K562 (cell line): ENCODE results near the gene KHDC3L. TPM values are rescaled to one million over a fixed set of nuclear protein-coding genes. Genes with fewer than 3 reads are reported as not detected.

Experiments used
- ATAC-seq: fragments of 200-7000 bp; cut with Tn5 transposase; 3 replicates; pipeline ENCODE4 v1.9.1; 2020; ENCODE audit warnings: moderate library complexity
- BruUV-seq: library from RNA; stranded (reverse); fragments of 400-500 nt; replicated peaks from 2 replicates; lab custom pipeline; 2021; lab: Mats Ljungman, UMichigan
- CTCF ChIA-PET: fragments of 300-600 bp; formaldehyde crosslinking; extraction: SDS; loops from one replicate; lab custom pipeline; 2021; ENCODE audit warnings: low intra/inter-chr PET ratio; lab: Yijun Ruan, JAX
- POLR2A ChIA-PET: fragments of 300-600, 350-650 bp; sonication (Branson Sonifier 250); formaldehyde crosslinking; extraction: SDS; loops from one replicate; lab custom pipeline; 2021; ENCODE audit warnings: antibody characterized with exemption, inconsistent platforms; lab: Yijun Ruan, JAX
- DNase-seq, 4 experiments: peaks; one replicate each; pipeline versions ENCODE4 v3.0.0 to v3.0.0-alpha.2; 2011 to 2018; ENCODE audit warnings: low spot score in 3 of 4, mixed read lengths in 3 of 4; ENCODE audit errors: extremely low read depth in 1 of 4
- FAIRE-seq: peaks from 2 replicates; lab custom pipeline; 2011; peaks lifted over from hg19 to GRCh38; lab: Jason Lieb, UNC
- H2AFZ ChIP-seq: 2 replicates; pipeline ENCODE4 v1.6.0; 2011; ENCODE audit warnings: low read depth, low read length, control low read depth, inconsistent platforms
- H3K27ac ChIP-seq: fragments of 200-600 bp; 3 replicates; pipeline ENCODE4 v1.8.0; 2011; ENCODE audit warnings: low read depth, mild to moderate bottlenecking, control low read depth, inconsistent platforms, low read length, moderate library complexity, mixed read lengths; ENCODE audit errors: extremely low read depth
- H3K27me3 ChIP-seq, 2 experiments: fragments of 300-600 bp in 1 of 2; 2 replicates in 1 of 2; 3 replicates in 1 of 2; pipeline versions ENCODE4 v1.6.0 to v1.8.0; 2011; ENCODE audit warnings: inconsistent platforms in 2 of 2, low read length in 2 of 2, mild to moderate bottlenecking in 1 of 2, mixed read lengths in 1 of 2, moderate library complexity in 1 of 2; ENCODE audit not compliant: control insufficient read depth in 2 of 2, insufficient read depth in 2 of 2
- H3K36me3 ChIP-seq: fragments of 300-600 bp; 3 replicates; pipeline ENCODE4 v1.8.0; 2011; ENCODE audit warnings: mild to moderate bottlenecking, low read length, inconsistent platforms; ENCODE audit not compliant: control insufficient read depth, insufficient read depth
- H3K4me1 ChIP-seq, 2 experiments: fragments of 200-600 bp in 1 of 2; replicated peaks in 1 of 2; 2 replicates in 1 of 2; 3 replicates in 1 of 2; pipeline versions ENCODE4 v1.5.1 to v1.8.0; 2011; ENCODE audit warnings: inconsistent platforms in 2 of 2, low read length in 2 of 2, mild to moderate bottlenecking in 1 of 2, mixed read lengths in 1 of 2, moderate library complexity in 1 of 2; ENCODE audit not compliant: control insufficient read depth in 2 of 2, insufficient read depth in 2 of 2
- H3K4me2 ChIP-seq: 2 replicates; pipeline ENCODE4 v1.6.1; 2011; ENCODE audit warnings: low read length, control low read depth, inconsistent platforms, mixed read lengths; ENCODE audit not compliant: insufficient read depth
- H3K4me3 ChIP-seq: fragments of 200-600 bp; sonication (generic), shearing (Covaris generic); 2 replicates; pipeline ENCODE4 v1.5.1; 2016; ENCODE audit warnings: control low read depth, inconsistent platforms
- H3K79me2 ChIP-seq: fragments of 200-600 bp; 3 replicates; pipeline ENCODE4 v1.8.0; 2011; ENCODE audit warnings: low read length, inconsistent platforms; ENCODE audit not compliant: control insufficient read depth, insufficient read depth
- H3K9ac ChIP-seq, 2 experiments: 2 replicates each; pipeline versions ENCODE4 v1.6.0 to v1.6.1; 2011; ENCODE audit warnings: low read depth in 2 of 2, low read length in 2 of 2, control low read depth in 1 of 2, inconsistent platforms in 1 of 2, mild to moderate bottlenecking in 1 of 2, mixed read lengths in 1 of 2; ENCODE audit not compliant: insufficient read depth in 1 of 2
- H3K9me1 ChIP-seq: one replicate; pipeline ENCODE4 v1.6.0; 2011; ENCODE audit warnings: inconsistent platforms, mild to moderate bottlenecking, low read length, moderate library complexity; ENCODE audit not compliant: control insufficient read depth, insufficient read depth
- H3K9me3 ChIP-seq: replicated peaks from 2 replicates; pipeline ENCODE4 v1.5.1; 2011; ENCODE audit warnings: low read depth, low read length, inconsistent platforms; ENCODE audit not compliant: control insufficient read depth, insufficient read depth
- H4K20me1 ChIP-seq: replicated peaks from 2 replicates; pipeline ENCODE4 v1.6.1; 2011; ENCODE audit warnings: low read length, inconsistent platforms, mixed read lengths; ENCODE audit not compliant: control insufficient read depth, insufficient read depth
- ASH1L ChIP-seq: fragments of 450-650 bp; IDR thresholded peaks from 2 replicates; pipeline ENCODE4 v1.6.1; 2018; ENCODE audit warnings: borderline replicate concordance, mild to moderate bottlenecking, low read depth; ENCODE audit not compliant: partially characterized antibody
- BRF2 ChIP-seq: IDR thresholded peaks from 3 replicates; pipeline ENCODE4 v1.6.1; 2011; ENCODE audit warnings: borderline replicate concordance, mild to moderate bottlenecking; ENCODE audit not compliant: insufficient read length, insufficient read depth
- CXXC5 ChIP-seq: fragments of 250-450 bp; sonication (Bioruptor Pico); IDR thresholded peaks from 2 replicates; pipeline ENCODE4 v1.8.0; 2022; ENCODE audit warnings: inconsistent platforms, mild to moderate bottlenecking, moderate library complexity
- DMBX1 ChIP-seq: fragments of 250-450 bp; sonication (Bioruptor Pico); IDR thresholded peaks from 2 replicates; pipeline ENCODE4 v1.8.0; 2022; ENCODE audit warnings: inconsistent platforms, mild to moderate bottlenecking, moderate library complexity, borderline replicate concordance
- HIVEP1 ChIP-seq: fragments of 250-450 bp; sonication (Bioruptor Pico); IDR thresholded peaks from 2 replicates; pipeline ENCODE4 v1.4.0; 2020; ENCODE audit warnings: mild to moderate bottlenecking
- MTF1 ChIP-seq: fragments of 250-450 bp; sonication (Bioruptor Pico); IDR thresholded peaks from 2 replicates; pipeline ENCODE4 v1.9.0; 2021; ENCODE audit warnings: moderate library complexity, mild to moderate bottlenecking, inconsistent platforms, borderline replicate concordance
- NELFE ChIP-seq: IDR thresholded peaks from 2 replicates; pipeline ENCODE4 v1.6.1; 2011; ENCODE audit warnings: mild to moderate bottlenecking; ENCODE audit not compliant: insufficient read depth, insufficient read length
- NFYB ChIP-seq: IDR thresholded peaks from 2 replicates; pipeline ENCODE4 v1.6.1; 2011; ENCODE audit warnings: mild to moderate bottlenecking, moderate library complexity; ENCODE audit not compliant: insufficient read length; ENCODE audit errors: extremely low read depth
- NONO ChIP-seq, 2 experiments: fragments of 200-400 bp in 1 of 2; fragments of 450-650 bp in 1 of 2; formaldehyde crosslinking in 1 of 2; IDR thresholded peaks; 2 replicates each; pipeline ENCODE4 v1.6.1; 2017; ENCODE audit warnings: low read depth in 2 of 2, mild to moderate bottlenecking in 2 of 2, moderate library complexity in 2 of 2, low read length in 1 of 2
- NR2C1 ChIP-seq, 2 experiments: fragments of 450-650 bp; IDR thresholded peaks; 2 replicates each; pipeline ENCODE4 v1.6.1; 2017; ENCODE audit warnings: mild to moderate bottlenecking in 2 of 2, antibody characterized with exemption in 1 of 2, inconsistent platforms in 1 of 2, missing compliant biosample characterization in 1 of 2, missing genetic modification characterization in 1 of 2
- SP1 ChIP-seq: sonication (generic); formaldehyde crosslinking; IDR thresholded peaks from 2 replicates; pipeline ENCODE4 v1.8.1; 2022; ENCODE audit warnings: mild to moderate bottlenecking, missing genetic modification reagents
- STAT6 ChIP-seq: sonication (generic); formaldehyde crosslinking; IDR thresholded peaks from 2 replicates; pipeline ENCODE4 v1.8.1; 2023; ENCODE audit warnings: mild to moderate bottlenecking, missing genetic modification reagents
- ZNF280B ChIP-seq: fragments of 250-450 bp; sonication (Bioruptor Pico); IDR thresholded peaks from 2 replicates; pipeline ENCODE4 v1.5.1; 2021; ENCODE audit warnings: mild to moderate bottlenecking
- ZNF655 ChIP-seq: fragments of 250-450 bp; sonication (Bioruptor Pico); IDR thresholded peaks from 2 replicates; pipeline ENCODE4 v1.5.0; 2021
- ZNF695 ChIP-seq: fragments of 450-650 bp; formaldehyde crosslinking; IDR thresholded peaks from 2 replicates; pipeline ENCODE4 v1.4.0; 2020; ENCODE audit warnings: mild to moderate bottlenecking, moderate library complexity
- ZNF76 ChIP-seq: fragments of 250-450 bp; sonication (Bioruptor Pico); IDR thresholded peaks from 2 replicates; pipeline ENCODE4 v1.4.0; 2020; ENCODE audit warnings: mild to moderate bottlenecking, moderate library complexity, borderline replicate concordance
- WGBS: fragments of 100-300 bp; shearing (Covaris generic); methylation state at CpG from one replicate; pipeline ENCODE4 v1.1.6; 2016; ENCODE audit warnings: low coverage, mixed read lengths; ENCODE audit not compliant: insufficient coverage; ENCODE audit errors: missing lambda C conversion rate; 5-methylcytosine and 5-hydroxymethylcytosine counted together
- in situ Hi-C: fragments of 300-500 bp; cut with MboI; formaldehyde crosslinking; loops from 4 replicates; pipeline ENCODE4 v1.15.0; 2018; ENCODE audit warnings: inconsistent platforms, mixed read lengths
- intact Hi-C: fragments of 100-400 bp; cut with micrococcal nuclease; formaldehyde crosslinking; loops from 2 replicates; pipeline ENCODE4 v1.14.2; 2022
- polyA plus RNA-seq, 8 experiments: library from polyadenylated mRNA; depleted of rRNA in 4 of 8; stranded (reverse) in 5 of 8; unstranded in 3 of 8; fragments of >200 nt; fragmentation: Nextera tagmentation in 2 of 8; fragmentation: Illumina TruSeq in 1 of 8; extraction: Ambion mirVana in 2 of 8; extraction: Trizol in 1 of 8; gene quantifications; 2 replicates each; pipeline versions ENCODE4 v1.2.1 to v1.2.3, GENCODE V29; 2011 to 2014; ENCODE audit warnings: inconsistent platforms in 1 of 8, missing spikeins in 1 of 8
- total RNA-seq, 7 experiments: library from RNA; depleted of rRNA in 6 of 7; stranded (reverse); fragments of >200 nt in 6 of 7; fragmentation: Illumina TruSeq in 2 of 7; extraction: Trizol in 2 of 7; gene quantifications; 2 replicates each; pipeline versions ENCODE4 v1.2.1 to v1.2.3, GENCODE V29; 2011 to 2021; ENCODE audit warnings: low replicate concordance in 1 of 7

The KHDC3L gene
- total and polyA plus RNA-seq, 9 of the 15 experiments (the other 6 are each of a cell fraction or from before 2014, with no cell fraction given) = not detected

- no peak for TF ChIP-seq ZNF695 (CRISPR knock-in tag)
- no peak for TF ChIP-seq HIVEP1 (CRISPR knock-in tag)
- no peak for TF ChIP-seq CXXC5
- no peak for TF ChIP-seq BRF2
- TF ChIP-seq ZNF280B (CRISPR knock-in tag) = no peak
- no peak for TF ChIP-seq NR2C1 (IDR thresholded peaks at IDR 0.05)
- TF ChIP-seq NR2C1 (tag; IDR thresholded peaks at IDR 0.05) = no peak
- no peak for TF ChIP-seq ZNF655 (CRISPR knock-in tag)
- TF ChIP-seq NELFE = no peak
- TF ChIP-seq NONO (IDR thresholded peaks at IDR 0.05; ENCODE audit: low read depth in 2 of 2, low read length in 1 of 2) = no peak
- no peak for TF ChIP-seq NFYB
- no peak for TF ChIP-seq DMBX1 (CRISPR knock-in tag)
- TF ChIP-seq ZNF76 = no peak
- no peak for TF ChIP-seq STAT6
- TF ChIP-seq MTF1 = no peak
- TF ChIP-seq ASH1L = no peak
- TF ChIP-seq SP1 (CRISPR knock-in tag) = no peak
- H3K27me3 ChIP-seq = no peaks in the 10 kb centered on the region
- peaks cover 0 to 5% of the 10 kb centered on the region in 2 experiments; a peak in 1 of 5 replicates for H3K4me1 ChIP-seq
- no peak overlapping the region for H3K4me2 ChIP-seq
- 0% methylated on average over 3 of the region's 3 CpGs for WGBS
- H3K9me3 ChIP-seq = no peaks in the 10 kb centered on the region
- no peak for FAIRE-seq
- no peak overlapping the region for H3K27ac ChIP-seq
- no peak overlapping the region for H3K9ac ChIP-seq
- CTCF ChIA-PET = no interaction called here
- in situ Hi-C loops = no loop called here
- POLR2A ChIA-PET = interaction anchor here (0.6 to 2.6 kb wide), 3 partner anchors 12 to 678 kb away, joined by 3 to 9 read pairs (median 3); partner anchors contain the start of gene MTO1
- ATAC-seq = peak; percentile 72
- H3K4me3 ChIP-seq = no peak overlapping the region
- no peak for DNase-seq
- no peaks in the 10 kb centered on the region for H3K9me1 ChIP-seq
- no peaks in the 10 kb centered on the region for H3K36me3 ChIP-seq
- H2AFZ ChIP-seq = peak overlapping the region; percentile 62
- H4K20me1 ChIP-seq = no peaks in the 10 kb centered on the region
- no peaks in the 10 kb centered on the region for H3K79me2 ChIP-seq
- intact Hi-C loops = no loop called here
- BruUV-seq = no TSS peak
Observed at GRCh38 chr6:73377225-73377624, 14.8 kb downstream of the KHDC3L start.
